Cerebellar nuclear complex (tissue), 1 donor: ENCODE results near the gene REG4.
"Not testable (repeated sequence)": the region's sequence is repeated elsewhere in the genome, so short reads cannot be mapped to it uniquely, and the experiment has no call there.

Source experiments
- DNase-seq, 2 experiments: peaks; one replicate each; lab custom pipeline; 2025; lab: John Stamatoyannopoulos, UW

Gene REG4

GRCh38 chr1:119811387-119811786, at the start of gene REG4:
REG4 (minus strand) TSS chr1:119811460; CDS start chr1:119808769, 2,691 bp downstream.
- no peak for DNase-seq

DNA sequence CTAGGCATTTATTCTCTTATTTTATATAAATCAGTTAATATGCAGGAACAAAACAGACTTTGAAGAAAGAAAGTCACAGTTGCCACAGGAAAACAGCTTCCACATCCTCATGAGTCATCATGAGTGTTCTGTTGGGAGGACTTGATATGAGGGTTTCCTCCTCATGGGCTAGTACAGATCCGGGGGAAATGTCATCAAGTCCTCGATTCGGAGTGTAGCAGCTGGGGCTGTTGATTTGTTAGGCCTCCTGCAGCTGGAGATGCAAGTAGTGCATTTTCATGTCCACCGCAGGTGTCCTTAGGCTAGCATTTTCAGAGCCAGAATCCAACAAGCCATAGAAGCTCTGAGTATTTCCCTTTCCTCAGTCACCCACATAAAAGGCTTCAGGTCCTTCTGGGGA, 48.4 kb upstream of the REG4 start:
- no peak for DNase-seq

DNA sequence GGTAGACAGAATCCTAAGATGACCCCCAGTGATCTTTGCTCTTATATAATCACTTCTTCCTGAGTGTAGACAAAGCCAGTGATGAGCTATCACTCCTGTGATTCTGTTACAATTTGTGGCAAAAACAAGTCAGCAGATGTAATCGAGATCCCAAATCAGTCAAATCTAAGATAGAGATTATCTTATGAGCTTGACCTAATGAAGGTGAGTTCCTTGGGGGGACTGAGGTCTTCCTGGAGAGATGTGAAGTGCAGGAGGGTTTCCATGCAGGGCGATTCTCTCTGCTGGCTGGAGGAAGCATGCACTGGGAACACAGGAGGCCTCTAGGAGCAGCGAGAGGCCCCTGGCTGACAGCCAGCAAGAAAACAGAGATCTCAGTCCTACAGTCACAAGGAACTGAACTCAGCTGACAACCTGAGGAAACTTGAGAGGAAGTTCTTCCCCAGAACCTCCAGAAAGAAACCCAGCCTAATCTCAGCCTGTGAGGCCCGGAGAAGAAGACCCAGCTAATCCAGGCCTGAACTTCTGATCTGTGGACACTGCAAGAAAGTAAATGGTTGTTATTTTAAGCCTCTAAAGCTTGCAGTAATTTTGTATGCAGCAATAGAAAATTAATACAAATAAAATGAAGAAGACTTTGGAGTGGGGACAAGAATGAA, 47.4 kb upstream of the REG4 start:
- not testable (repeated sequence) for DNase-seq

DNA sequence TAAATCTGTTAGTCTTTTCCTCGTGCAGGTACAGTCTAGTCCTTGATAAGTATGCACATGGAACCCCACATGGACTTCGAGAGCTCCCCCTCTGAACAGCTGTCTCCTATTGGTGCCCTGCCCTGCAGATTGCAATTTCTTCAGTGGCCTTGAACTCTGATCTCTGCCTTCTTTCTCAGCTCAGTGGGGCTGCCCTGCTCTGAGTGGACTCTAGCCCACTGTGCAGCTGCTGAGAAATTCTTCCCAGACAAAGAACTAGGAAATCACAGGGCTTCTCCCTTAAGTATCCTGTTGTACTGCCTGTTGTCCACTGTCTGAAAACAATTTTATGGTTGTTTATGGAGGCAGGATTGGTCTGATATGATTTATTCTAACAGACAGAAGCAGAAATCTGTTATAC, 46.9 kb upstream of the REG4 start:
- DNase-seq = no peak

GRCh38 chr1:119853155-119853554, 41.9 kb upstream of the REG4 start:
- DNase-seq = no peak

GRCh38 chr1:119844206-119844605, 32.9 kb upstream of the REG4 start:
- DNase-seq = not testable (repeated sequence)

GRCh38 chr1:119841306-119841705, 30.0 kb upstream of the REG4 start:
- DNase-seq = no peak

DNA sequence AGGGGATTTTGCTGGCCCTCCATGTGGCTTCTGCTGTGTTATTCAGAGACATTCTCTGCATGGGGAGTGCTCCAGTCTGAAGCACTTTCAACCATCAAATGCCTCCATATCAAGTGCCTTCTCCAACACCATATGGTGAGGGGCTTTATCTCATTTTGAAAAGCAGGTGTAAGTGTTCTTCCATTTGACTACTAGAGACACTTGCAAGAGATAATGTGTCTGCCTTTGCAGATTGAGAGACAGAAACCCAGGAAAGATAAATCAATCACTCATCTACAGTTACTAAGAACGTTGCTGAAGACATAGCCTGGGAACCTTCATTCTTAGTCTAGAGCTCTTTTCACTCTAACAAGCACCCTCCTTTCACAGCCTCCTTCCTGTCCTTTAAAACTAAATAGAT, 29.5 kb upstream of the REG4 start:
- DNase-seq = no peak

DNA sequence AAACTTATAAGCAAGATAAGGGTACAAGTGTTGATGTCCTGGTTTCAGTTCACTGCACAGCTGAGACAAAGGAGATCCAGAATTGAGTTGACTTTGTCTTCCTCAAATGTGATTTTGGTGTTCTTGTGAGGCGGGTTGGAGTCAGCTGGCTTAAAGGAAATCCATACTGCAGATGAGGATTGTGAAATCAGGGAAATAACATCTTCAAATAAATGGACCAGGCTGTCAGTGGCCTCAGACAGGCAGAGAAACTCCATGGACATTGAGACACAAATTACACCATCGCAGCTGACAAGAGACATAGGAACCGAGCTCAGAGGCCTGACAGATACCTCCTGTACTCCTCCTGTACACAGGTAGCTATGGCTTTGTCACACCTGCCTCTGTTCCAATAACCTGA, 27.0 kb upstream of the REG4 start:
- DNase-seq = no peak

GRCh38 chr1:119834990-119835389, 23.7 kb upstream of the REG4 start:
- no peak for DNase-seq

GRCh38 chr1:119831027-119831426, 19.8 kb upstream of the REG4 start:
- DNase-seq = no peak

DNA sequence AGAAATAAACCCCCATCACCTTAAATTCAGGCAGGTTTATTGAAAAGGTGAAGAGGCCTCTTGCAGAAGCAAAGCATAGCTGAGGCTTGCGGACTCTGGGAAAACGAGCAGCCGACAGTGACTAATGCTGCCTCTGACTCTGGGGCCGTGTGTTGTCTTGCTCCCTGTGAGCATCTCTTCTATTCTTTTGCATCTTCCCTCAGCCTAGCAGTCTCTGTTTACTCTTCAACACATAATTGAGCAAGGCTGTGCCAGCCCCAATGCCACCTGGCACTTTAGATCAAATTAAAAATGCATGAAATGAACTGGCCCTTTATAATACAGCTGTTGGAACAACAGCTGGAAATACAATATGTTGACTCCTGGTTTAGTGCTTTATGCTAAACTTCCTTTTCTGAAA, 18.4 kb upstream of the REG4 start:
- no peak for DNase-seq

DNA sequence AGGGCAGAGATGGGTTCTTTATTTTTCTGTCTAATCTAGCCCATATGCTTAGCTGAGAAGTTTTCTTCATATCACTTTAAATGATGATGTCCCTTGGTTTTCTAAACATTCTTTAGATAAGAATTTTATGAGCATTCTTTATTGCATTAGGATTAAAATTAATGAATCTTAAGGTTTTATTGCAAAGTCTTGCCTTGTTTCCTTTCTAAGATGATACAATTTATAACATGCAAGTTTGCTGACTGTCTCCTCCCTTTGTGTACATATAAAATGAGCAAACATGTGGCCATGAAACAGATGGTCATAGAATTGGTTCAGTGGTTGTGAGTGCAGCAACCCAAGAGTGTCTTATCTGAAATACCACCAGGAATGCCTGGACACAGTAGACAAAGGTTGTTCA, 17.7 kb upstream of the REG4 start:
- not testable (repeated sequence) for DNase-seq

- no peak for DNase-seq
Observed at GRCh38 chr1:119828266-119828665, 17.0 kb upstream of the REG4 start.

DNA sequence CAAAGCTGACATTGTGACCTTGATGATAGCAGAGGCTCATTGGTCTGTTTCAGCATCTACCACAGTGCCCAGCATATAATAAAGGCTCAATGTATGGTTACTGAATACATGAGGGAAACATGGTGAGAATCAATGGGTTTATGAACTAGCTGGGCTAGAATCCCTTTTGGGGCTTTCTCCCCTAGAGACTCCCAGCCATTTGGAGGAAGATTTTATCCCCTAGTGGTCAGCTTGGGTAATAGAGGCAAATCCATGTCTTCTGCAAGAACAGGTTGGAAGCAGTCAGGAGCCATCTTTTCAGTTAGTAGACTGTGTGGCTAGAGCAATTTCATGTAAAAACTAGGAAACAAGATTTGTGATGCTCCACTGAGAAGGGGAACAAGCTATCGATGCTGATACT, 15.8 kb upstream of the REG4 start:
- DNase-seq = no peak

DNA sequence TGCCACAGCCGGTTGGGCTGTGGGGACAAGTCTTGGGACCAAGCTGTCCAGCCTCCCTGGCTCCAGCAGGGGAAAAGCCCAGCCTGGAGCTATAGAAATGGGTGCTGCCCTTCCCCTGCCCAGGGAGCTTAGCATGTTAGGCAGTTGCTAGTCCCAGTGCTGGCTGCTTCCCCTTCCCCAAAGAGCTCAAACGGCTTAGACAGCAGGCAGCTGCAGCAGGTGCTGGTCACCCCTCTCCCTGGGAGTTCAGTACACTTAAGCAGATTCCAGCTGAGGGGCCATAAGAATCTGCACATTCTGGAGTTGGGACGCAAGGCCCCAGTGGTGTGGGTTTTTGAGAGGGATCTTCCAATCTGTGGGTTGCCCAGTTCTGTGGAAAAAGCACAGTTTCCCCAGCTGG, 11.1 kb upstream of the REG4 start:
- DNase-seq = no peak

- no peak for DNase-seq
Observed at GRCh38 chr1:119818181-119818580, 6.9 kb upstream of the REG4 start.

GRCh38 chr1:119816407-119816806, 5.1 kb upstream of the REG4 start:
- DNase-seq = no peak

- no peak for DNase-seq
Observed at GRCh38 chr1:119815928-119816327, 4.7 kb upstream of the REG4 start.

GRCh38 chr1:119815361-119815760, 4.1 kb upstream of the REG4 start:
- DNase-seq = no peak

GRCh38 chr1:119814288-119814687, 3.0 kb upstream of the REG4 start:
- DNase-seq = no peak

DNA sequence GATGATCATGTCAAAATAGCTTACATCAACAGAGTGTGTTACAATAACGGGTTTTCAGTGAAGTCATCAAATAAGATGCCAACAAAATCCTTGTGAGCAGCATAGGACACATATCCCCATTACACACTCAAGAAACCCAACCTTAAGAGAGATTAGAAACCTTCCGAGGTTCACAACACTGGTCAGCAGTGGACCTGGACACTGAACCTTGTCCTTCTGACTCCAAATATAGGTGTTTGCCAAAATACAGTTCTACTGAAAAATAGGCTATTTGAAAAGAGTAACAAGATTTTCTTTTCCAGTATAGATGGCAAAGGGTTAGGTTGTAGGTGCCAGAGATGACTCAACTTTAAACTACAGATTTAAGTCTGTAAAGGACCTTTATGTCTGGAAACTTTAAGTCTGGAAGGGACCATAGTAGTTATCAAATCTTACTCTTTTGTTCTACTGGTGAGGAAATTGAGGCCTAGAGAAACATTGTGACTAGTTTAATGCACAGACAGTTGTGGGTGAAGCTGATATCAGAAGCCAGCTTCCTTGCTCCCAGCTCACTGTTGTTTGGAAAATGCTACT, 811 bp upstream of the REG4 start:
- no peak for DNase-seq

GRCh38 chr1:119808972-119809550, 2.2 kb downstream of the REG4 start:
- no peak for DNase-seq

DNA sequence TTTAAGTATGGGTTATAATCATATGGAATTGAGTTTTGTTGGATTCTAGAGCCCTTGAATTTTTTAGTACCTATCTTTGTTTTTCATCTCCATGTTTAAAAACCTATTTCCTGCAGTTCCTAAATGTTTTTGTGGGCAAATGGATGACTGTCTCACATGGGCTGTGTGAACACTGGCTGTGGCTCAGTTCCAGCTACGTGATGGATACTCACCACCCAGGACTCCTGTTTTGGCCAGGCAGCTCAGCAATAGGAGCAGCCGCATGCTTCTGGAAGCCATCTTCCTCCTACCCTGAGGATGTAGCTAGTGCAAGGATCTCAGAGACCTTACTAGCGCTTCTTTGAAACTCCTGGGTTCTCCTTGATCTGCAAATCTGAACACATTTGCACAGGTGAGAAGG, 2.8 kb downstream of the REG4 start:
- DNase-seq = no peak
